Coronary artery (tissue), 2 donors: Measurements from ENCODE around the gene EHD4.
A peak's percentile ranks its signal among the peaks of the same experiment; 100 is the strongest.

Source experiments
- DNase-seq: peaks from one replicate; pipeline ENCODE4 v3.0.0-alpha.2; 2017; ENCODE audit warnings: low spot score
- H3K27ac ChIP-seq, 2 donors: fragments of 200-600 bp; sonication (generic); one replicate each; pipeline ENCODE4 v1.5.1; 2016 to 2019
- H3K4me3 ChIP-seq: fragments of 200-600 bp; sonication (generic); 2 replicates; pipeline ENCODE4 v1.5.1; 2016; ENCODE audit warnings: mild to moderate bottlenecking, moderate library complexity
- CTCF ChIP-seq: fragments of 200-600 bp; sonication (generic); IDR thresholded peaks from one replicate; pipeline ENCODE4 v1.5.1; 2019; ENCODE audit warnings: antibody characterized with exemption

The EHD4 gene

GRCh38 chr15:41882689-41883483 lies 89.5 kb downstream of the EHD4 start:
- no peak for DNase-seq
- Histone ChIP-seq H3K27ac (no peak overlapping the region), H3K4me3 (peak overlapping the region; percentile 59)
- no peak for TF ChIP-seq CTCF

GRCh38 chr15:41881920-41882688 lies 90.3 kb downstream of the EHD4 start:
- Histone ChIP-seq H3K27ac (no peak overlapping the region), H3K4me3 (peak overlapping the region; percentile 59)
- TF ChIP-seq CTCF = no peak
- no peak for DNase-seq

GRCh38 chr15:41881550-41881919 lies 90.8 kb downstream of the EHD4 start:
- TF ChIP-seq CTCF = no peak

GRCh38 chr15:41881086-41881485 lies 91.3 kb downstream of the EHD4 start:
- no peak overlapping the region for H3K4me3 ChIP-seq
- TF ChIP-seq CTCF = no peak
- H3K27ac ChIP-seq = no peak overlapping the region
- no peak for DNase-seq

More at GRCh38 chr15:41881550-41881919, 90.8 kb downstream of the EHD4 start:
- peak overlapping the region; percentile 59 for H3K4me3 ChIP-seq
- no peak overlapping the region for H3K27ac ChIP-seq
- DNase-seq = no peak

- DNase-seq = no peak
- no peak for TF ChIP-seq CTCF
- Histone ChIP-seq H3K27ac (no peak overlapping the region), H3K4me3 (no peak overlapping the region)
Observed at GRCh38 chr15:41880156-41880877, 92.0 kb downstream of the EHD4 start.

GRCh38 chr15:41879321-41879845 lies 93.0 kb downstream of the EHD4 start:
- no peak overlapping the region for H3K27ac ChIP-seq
- no peak for TF ChIP-seq CTCF
- DNase-seq = no peak
- no peak overlapping the region for H3K4me3 ChIP-seq
